T1000 (cell line): ENCODE results near the gene PYURF.
A peak's percentile ranks its signal among the peaks of the same experiment; 100 is the strongest.
"Not testable (repeated sequence)": the region's sequence is repeated elsewhere in the genome, so short reads cannot be mapped to it uniquely, and the experiment has no call there.

Experiments
- DNase-seq: peaks from one replicate; lab custom pipeline; 2025; ENCODE audit warnings: mixed read lengths; lab: John Stamatoyannopoulos, UW

The PYURF gene

DNA sequence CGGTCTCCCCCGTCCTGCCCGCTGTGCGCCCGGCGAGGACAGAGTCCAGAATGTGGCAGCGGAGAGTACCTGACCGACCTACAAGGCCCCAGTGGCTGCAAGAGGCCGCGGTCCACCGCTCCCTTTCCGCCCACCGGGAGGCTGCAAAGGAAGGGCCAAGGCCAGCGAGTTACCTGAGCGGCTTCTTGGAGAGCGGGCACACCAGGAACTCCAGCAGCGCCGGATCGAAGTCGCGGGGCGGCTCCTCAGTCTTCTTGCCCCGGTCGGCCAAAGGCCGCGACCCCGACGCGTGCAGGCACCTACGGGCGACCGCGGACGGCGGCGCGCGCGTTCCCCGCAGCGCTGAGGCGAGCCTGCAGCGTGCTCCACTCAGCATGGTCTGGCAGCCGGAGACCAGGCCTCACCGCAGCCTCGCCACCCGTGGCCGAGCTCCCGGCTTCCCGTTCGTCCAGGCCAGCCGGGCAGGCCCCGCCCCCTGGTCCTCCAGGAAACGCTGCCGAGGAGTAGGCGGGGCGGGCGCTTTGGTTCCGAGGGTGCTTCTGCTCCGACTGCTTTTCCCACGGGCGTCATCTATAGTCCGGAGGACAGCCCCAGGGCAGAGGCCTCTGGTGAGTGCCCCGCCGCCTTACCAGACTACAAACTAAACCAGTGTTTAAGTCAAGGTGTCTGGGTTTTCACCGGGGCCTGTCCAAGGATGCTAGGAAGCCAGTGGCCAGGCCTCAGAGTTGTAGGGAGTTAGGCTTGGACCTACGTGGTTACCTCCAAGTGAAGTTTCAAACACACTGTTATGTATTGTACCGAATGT lies at the start of gene PYURF:
TSS of gene PYURF (minus strand) at position 452 of the 805 bp plus-strand sequence. CDS start at position 376, 76 bp downstream.
- DNase-seq, result peak; percentile 90

DNA sequence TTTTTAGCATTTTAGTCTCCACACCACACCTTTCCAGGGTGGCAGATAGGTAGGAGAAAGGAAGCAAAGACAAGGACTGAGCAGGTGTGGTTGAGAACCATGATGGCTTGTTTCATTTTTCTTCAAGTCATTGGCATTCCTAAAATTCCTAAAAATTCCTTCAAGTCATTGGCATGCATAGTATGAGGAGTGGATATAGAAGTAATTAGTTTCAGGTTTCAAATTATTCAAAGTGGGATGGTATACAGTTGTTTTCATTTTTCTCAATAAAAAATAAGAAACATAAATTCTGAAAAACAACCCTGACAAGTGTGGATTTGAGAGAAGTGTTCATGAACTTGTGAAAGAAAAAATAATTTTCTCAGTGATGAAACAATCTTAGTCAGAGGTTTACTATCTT lies 46.4 kb upstream of the PYURF start:
- no peak for DNase-seq

- DNase-seq, result no peak
Measured at GRCh38 chr4:88567591-88567990, 44.0 kb upstream of the PYURF start.

DNA sequence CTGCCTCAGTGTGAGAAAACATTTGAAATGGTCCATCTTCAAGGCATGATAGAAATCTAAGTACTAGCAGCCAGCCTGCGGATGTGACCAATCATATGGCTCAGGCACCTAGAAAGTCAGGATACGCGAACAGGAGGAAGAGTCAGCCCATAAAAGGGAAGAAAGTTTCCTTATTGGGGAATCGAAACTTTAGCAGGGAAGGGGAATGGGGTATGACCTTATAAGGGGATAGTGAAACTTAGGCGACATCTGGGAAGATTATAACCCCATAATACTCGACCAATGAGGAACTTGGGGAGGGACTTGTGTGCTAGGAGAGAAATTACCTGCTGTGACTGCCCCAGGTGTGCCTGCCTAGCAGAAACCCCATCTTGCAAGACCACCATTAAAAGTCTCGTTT lies 26.2 kb upstream of the PYURF start:
- DNase-seq, result no peak

DNA sequence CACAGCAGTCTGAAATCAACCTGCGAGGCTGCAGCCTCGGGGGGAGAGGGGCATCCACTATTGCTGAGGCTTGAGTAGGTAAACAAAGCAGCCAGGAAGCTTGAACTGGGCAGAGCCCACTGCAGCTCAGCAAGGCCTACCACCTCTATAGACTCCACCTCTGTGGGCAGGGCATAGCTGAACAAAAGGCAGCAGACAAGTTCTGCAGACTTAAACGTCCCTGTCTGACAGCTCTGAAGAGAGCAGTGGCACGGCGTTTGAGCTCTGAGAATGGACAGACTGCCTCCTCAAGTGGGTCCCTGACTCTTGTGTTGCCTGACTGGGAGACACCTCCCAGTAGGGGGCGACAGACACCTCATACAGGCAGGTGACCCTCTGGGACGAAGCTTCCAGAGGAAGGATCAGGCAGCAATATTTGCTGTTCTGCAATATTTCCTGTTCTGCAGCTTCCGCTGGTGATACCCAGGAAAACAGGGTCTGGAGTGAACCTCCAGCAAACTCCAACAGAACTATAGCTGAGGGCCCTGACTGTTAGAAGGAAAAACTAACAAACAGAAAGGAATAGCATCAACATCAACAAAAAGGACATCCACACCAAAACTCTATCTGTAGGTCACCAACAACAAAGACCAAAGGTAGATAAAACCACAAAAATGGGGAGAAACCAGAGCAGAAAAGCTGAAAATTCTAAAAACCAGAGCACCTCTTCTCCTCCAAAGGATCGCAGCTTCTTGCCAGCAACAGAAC lies 15.9 kb upstream of the PYURF start:
- not testable (repeated sequence) for DNase-seq

DNA sequence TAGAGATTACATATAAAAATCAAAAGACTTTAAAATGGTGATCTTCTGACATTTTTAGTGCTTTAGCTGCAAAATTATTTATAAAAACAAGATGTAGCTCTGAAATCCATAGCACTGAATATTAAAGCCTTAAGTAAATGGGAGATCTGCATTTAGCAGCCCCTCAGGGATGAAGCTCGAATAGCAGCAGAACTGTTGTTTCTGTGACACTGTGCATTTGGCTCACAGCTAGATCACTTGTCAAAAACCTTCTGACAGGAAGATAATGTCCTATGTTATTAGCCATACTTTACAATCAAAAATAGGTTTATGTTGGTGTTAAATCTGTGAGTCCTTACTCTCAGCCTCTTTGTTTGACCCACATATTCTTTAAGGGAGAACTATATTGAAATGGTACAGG lies 14.1 kb upstream of the PYURF start:
- no peak for DNase-seq

DNA sequence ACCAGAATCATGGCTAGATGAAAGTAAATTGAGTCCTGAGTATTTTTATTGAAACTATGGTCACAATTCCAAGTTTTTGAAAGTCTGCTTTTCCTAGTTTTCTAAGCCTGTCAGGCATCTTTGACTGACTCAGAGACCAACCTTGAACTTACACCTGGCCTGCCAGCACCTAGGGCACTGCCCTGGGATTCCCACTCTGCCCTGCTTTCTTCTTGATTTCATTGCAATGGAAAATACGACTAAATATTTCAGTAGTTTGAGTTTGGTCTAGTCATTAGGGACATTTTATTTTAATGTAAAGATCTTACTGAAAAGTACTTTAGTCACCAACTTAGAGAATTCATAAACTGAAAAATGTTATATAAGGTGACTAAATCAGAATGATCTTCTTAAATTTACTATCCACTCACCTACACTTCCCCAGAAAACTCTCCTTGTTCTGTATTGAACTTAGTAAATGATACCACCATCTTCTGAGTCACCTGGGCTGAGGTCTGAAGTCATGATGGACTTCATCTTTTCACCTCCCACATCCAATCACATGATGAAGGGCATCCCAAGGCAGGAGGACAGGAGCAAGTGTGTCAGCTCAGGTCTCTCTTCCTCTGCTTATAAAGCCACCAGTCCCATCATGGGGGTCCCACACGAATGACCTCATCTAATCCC lies 11.6 kb upstream of the PYURF start:
- DNase-seq, result no peak

- no peak for DNase-seq
Measured at GRCh38 chr4:88533937-88534750, 10.6 kb upstream of the PYURF start.

- DNase-seq, result no peak
Measured at GRCh38 chr4:88533088-88533790, 9.7 kb upstream of the PYURF start.

GRCh38 chr4:88531549-88531948 lies 8.0 kb upstream of the PYURF start:
- no peak for DNase-seq

DNA sequence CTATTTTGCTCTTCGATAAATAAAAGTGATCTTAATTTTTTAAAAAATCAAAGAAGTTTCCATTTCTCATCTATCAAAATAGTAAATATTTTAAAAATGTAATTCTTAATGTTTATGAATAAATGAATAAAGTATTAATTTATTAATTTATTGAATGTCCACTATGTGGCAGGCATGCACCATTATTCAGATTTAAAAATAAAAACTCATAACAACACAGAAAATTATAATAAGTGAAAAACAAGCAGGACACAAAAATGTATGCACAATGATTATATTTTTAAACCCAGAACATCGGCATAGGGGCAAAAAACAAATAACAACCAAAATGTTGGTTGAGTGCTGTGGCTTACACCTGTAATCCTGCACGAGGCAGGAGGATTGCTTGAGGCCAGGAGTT lies 5.3 kb upstream of the PYURF start:
- DNase-seq, result no peak

DNA sequence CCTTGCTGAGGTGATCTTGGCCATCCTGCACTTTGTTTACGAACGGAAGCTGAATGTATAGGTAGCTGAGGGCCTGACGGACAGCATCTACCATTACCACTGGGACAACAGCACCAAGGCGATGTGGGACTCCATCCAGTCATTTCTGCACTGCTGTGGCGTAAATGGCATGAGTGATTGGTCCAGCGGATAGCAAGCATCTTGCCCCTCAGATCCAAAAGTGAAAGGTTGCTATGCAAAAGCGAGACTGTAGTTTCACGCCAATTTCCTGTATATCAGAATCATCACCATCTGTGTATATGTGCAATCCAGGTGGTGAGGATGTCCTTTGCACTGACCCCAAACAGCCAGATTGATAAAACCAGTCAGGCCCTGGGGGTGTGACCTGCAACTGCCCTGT lies 4.2 kb upstream of the PYURF start:
- DNase-seq, result no peak

- no peak for DNase-seq
Measured at GRCh38 chr4:88526221-88526815, 2.7 kb upstream of the PYURF start.

DNA sequence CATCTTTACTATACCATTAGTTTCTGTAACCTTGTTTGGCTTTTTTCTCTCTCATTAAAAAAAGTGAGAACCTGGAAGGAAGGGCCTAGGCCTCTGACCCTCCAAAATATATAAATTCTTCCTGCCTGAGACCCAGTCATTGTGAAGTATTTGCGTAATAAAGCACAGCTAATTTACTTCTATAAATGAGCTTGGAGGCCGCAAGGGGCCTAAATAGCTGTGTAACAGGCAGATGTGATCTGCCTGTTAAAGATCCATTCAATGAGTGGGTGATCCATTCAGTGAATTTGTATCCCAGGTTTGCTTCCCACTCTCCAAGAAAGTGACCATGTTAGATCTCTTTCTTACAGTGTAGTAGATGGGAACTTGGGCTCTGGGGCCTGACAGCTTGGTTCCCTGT lies 595 bp upstream of the PYURF start:
- no peak for DNase-seq

GRCh38 chr4:88522702-88523324 lies 763 bp downstream of the PYURF start:
- no peak for DNase-seq

GRCh38 chr4:88518911-88519310 lies 4.7 kb downstream of the PYURF start:
- DNase-seq, result no peak

DNA sequence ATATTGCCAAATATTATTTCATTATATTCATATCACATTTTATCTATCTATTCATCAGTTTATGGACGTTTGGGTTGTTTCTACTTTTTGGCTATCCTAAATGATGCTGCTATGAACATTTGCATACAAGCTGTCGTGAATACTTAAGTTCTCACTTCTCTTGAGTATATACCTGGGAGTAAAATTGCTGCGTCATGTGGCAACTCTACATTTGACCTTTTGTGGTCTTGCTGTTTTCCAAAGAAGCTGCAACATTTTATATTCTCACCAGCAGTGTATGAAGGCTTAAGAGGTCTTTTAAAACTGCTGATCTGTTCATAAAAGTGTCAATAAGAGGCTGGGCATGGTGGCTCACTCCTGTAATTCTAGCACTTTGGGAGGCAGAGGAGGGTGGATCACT lies 5.8 kb downstream of the PYURF start:
- DNase-seq, result no peak

GRCh38 chr4:88516746-88517145 lies 6.8 kb downstream of the PYURF start:
- DNase-seq, result no peak

GRCh38 chr4:88514557-88515511 lies 8.7 kb downstream of the PYURF start:
- DNase-seq, result no peak
